GOT3 (cell line): Measurements from ENCODE around the gene OPCML.

Experiments used
- DNase-seq: peaks from one replicate; lab custom pipeline; 2025; ENCODE audit warnings: mixed read lengths; lab: John Stamatoyannopoulos, UW

Gene OPCML

GRCh38 chr11:133291780-133292179 is 240.5 kb downstream of the OPCML start:
- DNase-seq, result no peak

DNA sequence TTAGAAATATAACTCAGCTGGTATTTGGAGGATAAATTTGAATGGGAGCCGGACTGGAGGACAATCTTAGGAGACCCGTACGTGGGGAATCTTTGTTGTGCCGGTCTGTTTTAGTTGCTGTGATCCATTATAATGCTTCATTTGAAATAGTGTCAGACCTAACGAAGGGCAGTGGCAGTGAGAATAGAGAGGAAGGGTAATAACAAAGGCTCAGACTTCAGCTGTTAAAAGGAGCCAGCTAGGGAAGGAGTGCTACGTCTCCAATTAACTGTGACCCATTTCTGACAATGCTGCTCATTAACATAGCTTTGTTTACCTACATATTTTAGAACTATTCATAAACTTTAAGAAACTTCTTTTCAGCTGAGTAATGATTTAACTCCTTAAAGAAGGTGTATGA is 246.9 kb downstream of the OPCML start:
- DNase-seq, result no peak

DNA sequence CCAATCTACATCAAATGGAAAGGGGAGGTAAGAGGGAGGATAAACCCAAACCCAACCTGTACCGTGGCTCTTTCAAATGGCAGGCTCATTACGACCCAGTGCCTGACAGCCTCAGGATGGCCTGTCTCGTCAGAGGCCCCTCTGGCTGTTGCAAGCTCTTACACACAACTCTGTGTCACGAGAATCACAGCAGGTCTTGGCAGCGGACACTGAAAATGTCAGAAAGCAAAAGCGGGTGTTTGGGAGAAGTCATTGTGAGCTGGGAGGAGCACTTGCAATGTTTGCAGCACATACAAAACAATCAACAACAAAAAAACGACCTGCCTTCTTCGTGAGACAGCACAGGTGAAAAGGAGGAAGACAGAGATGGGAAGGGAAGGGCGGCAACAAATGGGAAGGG is 248.1 kb downstream of the OPCML start:
- no peak for DNase-seq

DNA sequence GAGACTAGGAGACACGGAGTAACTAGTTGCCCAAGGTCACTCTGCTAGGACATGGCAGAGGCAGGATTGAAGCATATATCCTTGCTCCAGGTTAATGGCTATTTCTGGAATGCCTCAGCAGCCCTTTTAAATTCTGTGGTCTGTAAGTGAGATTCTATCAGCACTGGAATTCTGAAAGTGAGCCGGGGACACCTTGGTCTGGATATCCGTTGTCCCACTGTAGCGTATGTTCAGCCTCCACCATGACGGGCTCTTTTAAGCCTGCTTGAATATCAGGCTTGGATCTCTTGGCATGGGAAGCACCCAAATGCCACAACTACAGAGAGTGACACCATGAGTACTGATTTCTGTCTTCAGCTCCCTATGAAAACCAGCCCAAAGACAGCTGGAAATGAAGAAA is 254.4 kb downstream of the OPCML start:
- DNase-seq, result no peak

DNA sequence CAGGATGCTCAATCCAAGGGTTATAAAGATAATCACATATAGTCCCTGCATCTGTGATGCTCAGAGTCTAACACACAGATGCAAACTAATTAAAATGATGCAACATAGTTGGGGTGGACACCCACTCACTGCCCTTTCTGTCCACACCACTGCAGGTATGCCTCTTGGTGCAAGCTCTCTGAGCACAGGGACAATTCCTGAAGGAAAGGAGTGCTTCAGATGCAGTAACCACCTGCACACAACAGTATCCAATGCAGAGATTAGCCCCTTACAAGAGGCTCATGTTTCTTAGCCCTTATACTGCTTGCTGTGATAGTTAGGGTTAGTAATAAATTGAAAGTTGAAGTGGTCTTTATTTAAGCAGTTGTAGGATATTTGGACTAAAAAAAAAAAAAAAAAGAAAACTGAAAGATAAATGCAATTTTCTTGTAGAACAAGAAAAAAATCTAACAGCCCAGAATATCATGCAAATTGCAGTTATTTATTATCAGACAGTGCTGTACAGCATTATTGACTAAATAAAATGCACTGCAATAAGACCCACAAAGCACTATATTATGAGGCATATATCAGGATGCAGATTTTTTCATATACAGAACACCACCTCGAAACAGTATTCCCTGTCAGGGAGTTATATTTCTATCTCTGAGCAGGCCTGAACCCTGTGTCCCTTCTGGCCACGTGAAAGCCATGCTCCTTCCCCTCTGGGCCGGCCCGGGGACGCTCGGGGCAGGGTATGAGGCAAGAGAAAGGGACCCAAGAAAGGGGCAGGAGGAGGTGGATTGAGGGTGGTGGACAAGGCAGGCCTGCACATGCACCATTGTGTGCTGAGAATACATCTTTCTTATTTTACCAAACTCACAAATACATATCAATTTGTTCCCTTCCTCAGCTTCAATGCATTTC is 260.2 kb downstream of the OPCML start:
- DNase-seq, result no peak

DNA sequence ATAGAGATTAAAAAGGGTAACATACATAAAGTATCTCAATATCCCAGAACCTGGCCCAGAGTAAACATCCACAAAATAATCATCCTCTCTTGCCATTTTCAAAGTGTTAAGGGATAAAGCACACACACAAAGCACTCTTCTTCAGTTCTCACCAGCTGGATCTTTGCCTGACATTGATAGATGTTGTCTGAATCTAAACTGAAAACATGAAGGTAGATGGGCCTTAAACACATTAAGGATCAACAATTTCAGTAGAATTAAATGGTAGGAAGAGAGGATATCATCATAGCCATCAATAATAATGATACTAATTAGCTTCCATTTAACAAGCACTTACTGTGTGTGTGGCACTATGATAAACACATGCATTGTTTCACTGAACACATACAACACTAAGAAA is 261.1 kb downstream of the OPCML start:
- DNase-seq, result no peak

DNA sequence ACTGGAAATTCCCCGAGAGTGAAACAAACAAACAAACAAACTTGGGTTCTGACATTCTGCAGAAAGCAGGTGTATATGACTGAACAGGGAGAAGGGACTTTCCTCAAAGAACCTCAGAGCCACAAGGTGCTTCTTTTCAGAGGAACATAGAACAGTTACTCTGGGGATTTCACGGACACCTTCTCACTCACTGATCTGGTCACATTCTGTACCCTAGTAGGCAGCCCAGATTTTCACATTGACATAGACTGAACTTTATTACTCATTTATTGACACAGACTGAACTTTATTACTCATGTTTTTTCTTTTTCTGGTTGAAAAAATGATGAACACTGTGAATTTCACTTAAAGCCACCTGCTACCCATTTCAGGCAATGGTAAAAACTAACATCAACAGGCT is 263.0 kb downstream of the OPCML start:
- no peak for DNase-seq

DNA sequence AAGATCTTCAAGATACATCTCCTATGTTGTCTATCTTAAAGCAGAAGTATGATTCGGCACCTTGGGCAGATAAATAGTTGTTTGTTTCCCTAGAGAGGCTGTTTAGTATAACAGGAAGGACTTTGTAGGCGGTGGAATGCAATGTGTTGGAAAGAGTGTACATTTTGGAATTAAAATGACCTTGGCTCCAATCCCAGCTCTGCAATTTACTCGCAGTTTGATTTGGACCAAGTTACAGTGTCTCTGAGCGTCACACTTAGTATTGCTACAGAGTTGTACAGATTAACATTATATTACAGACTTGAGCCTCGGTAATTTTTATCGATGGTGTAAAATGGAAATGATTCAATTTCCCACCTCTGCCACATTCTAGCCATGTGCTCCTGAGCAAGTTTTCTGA is 265.3 kb downstream of the OPCML start:
- DNase-seq, result no peak

- no peak for DNase-seq
Measured at GRCh38 chr11:133265530-133266035, 266.7 kb downstream of the OPCML start.

DNA sequence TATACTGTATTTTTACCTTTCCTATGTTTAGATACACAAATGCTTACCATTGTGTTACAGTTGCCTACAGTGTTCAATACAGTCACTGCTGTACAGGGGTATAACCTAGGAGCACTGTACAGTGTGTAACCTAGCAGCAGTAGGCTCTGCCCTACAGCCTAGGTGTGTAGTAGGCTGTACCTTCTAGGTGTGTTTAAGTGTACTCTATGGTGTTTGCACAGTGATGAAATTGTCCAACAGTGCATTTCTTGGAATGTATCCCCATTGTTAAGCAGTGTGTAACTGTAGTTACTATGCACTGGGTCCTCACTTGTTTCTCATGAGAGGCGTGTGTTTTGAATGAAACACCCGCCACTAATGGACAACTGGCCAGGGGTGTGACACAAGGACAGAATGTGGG is 269.0 kb downstream of the OPCML start:
- DNase-seq, result no peak

DNA sequence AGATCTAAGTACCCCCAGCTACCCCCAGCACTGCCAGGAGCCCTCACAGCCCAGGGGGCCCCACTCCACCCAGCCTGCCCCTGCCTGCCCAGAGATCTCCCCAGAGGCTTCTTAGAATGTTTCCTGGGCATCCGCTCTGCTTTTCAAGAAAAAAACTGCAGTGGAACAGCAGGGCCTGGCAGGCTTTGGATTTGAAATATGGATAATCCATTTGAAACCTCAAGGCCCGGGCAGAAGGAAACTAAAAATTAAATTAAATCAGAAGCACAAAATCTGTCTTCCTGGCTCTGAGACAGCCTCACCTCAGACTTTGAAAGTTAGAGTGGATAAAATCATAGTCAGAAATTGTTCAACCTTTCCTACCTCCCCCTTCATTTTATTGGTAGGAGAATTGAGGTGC is 273.6 kb downstream of the OPCML start:
- no peak for DNase-seq

GRCh38 chr11:133254601-133255000 is 277.7 kb downstream of the OPCML start:
- DNase-seq, result no peak

GRCh38 chr11:133253570-133253969 is 278.7 kb downstream of the OPCML start:
- DNase-seq, result no peak

DNA sequence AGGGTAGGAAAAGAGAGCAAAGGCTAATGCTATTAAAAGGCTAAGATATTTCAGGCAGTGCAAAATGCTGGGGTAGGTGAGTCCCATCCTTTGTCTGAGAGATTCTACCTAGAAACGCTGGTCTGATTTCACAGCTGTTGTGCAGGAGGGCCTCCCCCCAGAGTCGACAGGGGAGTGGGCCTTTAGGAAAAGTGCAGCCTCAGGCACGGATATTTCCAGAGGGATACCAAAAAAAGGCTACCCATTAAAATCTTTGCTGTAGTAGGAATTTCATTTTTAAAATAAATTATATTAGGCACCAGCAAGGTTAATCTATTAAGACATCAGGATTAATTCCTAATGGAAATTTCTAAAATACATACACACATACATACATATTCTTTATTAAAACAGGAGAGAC is 280.5 kb downstream of the OPCML start:
- DNase-seq, result no peak

DNA sequence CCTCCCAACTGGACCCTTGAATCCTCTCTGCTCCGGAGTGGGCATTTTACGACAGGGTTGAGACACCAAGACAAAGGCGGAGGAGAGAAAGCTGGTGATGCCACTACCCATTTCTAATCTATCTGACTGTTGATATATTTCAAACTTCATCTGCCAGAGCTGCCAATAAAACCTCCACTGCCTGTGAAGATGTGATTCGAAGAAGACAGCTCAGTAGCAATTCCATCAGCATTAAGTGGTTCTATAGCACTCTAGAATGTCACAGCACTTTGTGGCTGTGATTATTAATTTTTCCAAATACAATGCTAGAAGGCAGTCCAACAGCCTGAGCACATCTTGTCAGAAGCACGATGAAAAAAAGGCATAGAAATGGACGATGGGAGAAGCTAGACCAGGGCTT is 282.8 kb downstream of the OPCML start:
- no peak for DNase-seq

DNA sequence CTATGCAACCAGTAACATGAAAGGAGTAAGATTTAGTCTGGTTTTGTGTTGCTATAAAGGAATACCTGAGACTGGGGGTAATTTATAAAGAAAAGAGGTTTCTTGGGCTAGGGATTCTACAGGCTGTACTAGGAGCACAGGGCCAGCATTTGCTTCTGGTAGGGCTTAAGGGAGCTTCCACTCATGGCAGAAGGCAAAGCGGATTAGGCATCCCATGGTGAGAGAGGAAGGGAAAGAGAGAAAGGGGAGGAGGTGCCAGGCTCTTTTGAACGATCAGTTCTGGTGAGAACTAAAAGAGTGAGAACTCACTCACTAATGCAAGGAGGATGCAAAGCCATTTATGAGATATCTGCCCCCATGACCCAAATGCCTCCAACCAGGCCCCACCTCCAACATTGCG is 283.2 kb downstream of the OPCML start:
- DNase-seq, result no peak

DNA sequence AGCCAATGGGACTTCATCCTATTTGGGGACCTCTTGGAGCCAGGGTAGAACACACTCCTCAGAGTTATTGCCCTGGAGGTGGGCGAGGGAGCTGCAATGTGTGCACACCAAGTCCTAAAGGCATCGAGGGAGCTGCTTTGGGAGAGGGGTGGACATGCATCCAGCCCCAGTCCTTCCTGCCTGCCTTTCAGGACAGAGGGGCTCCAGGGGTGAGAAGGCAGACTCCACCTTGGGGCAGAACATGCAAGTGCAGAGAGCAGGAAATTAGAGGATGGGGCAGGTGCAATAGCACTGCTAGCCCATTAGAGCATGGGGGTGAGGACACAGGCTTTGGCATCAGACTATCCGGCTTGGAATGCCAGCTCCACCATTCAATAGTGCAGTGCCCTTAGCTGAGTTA is 288.5 kb downstream of the OPCML start:
- no peak for DNase-seq

DNA sequence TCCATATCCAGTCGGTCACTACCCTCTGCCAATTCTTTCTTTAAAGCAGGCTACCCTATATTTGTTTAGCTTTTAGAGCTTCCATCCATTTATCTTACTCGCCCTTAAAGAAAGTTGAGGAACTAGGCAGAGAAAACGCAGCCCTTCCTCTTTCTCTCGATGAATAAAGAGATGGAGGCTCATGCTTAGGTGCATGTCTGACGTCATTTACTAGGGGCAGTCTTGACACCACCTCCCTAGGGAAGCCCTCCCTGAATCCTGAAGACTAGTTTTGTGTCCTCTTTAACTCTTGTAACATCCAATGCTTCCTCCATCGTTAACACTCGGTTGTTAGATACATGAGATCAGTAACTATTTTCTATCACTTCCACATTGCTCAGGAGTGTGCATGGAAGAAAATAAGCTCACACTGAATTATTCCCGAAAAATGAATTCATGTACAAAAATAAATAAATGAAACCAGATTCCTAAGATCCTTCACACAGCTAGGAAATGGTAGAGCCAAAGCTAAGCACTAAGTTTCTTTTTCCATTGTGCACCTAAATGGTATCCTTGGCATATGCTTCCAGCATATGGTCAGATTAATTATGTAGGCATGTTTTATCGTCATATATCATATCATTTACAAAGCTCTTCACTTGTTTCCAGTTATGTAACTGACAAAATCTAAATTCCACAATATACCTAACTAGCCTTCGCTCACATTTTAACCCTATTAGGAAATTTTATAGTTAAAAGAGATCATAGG is 291.2 kb downstream of the OPCML start:
- no peak for DNase-seq

DNA sequence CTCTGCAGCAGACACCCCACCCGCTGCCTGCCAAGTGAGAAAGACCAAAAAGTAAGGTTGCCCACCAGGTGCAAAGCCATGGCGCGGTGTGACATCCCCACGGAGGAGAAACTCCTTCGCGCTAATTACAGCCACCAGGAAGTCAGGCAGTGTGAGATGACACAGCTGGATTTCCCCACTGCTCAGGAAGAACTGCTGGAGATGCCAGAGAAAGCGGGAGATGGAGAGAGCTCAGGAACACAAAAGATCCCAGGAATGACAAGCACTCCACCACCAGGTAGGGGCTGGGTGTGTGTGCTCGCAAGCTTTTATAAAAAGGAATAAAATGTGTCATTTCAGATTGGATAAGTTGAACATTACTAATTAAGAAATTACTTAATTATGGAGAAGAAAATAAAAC is 292.7 kb downstream of the OPCML start:
- no peak for DNase-seq

GRCh38 chr11:133238495-133238894 is 293.8 kb downstream of the OPCML start:
- no peak for DNase-seq

- no peak for DNase-seq
Measured at GRCh38 chr11:133238027-133238426, 294.3 kb downstream of the OPCML start.

- no peak for DNase-seq
Measured at GRCh38 chr11:133235381-133235780, 296.9 kb downstream of the OPCML start.

DNA sequence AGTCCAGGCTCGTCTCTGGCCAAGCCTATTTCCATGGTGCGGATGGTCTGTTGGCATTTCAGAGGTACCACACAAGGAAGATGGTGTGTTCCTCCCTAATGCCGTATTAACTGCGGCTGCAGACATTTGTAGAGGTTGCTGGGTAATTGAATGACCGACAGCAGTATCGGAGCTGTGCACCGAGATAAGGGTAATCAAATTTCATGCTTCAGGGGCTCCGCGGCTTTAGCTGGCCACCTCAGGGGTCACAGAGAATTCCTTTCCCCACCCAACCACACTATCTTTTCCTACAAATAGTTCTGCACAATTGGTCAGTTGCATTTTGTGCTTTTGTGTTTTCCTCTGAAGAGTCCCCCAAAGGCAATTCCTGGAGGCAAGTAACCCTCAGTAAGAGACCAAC is 297.4 kb downstream of the OPCML start:
- DNase-seq, result no peak
